ENCODE data around the gene TSPAN33. TPM values are rescaled to one million over a fixed set of nuclear protein-coding genes. Genes with fewer than 3 reads are reported as not detected.

Gene TSPAN33
- polyA plus RNA-seq, 1 donor (not counting 4 experiments of a cell fraction or from before 2014, with no cell fraction given): 0.93 TPM

GRCh38 chr7:129176916-129177710 is 32.6 kb downstream of the TSPAN33 start:
- H4K20me1 ChIP-seq (ENCODE audit: control insufficient read depth, extremely low read depth, insufficient read depth, low read length): no peaks in the 10 kb centered on the region
- H3K36me3 ChIP-seq (ENCODE audit: control insufficient read depth in 2 of 2, extremely low read depth in 1 of 2, insufficient read depth in 2 of 2, low read length in 2 of 2): no peaks in the 10 kb centered on the region
- dilution Hi-C loops (cut with MboI; ENCODE audit: extremely low pct_ligation_motif_present, low sequenced_read_pairs): no loop called here
- no peak overlapping the region for H2AFZ ChIP-seq (ENCODE audit: control insufficient read depth, low read length)
- no peak overlapping the region for H3K27ac ChIP-seq (ENCODE audit: control insufficient read depth, insufficient read depth, low read length)
- H3K27me3 ChIP-seq (ENCODE audit: control insufficient read depth, extremely low read depth, insufficient read depth, low read length): no peaks in the 10 kb centered on the region
- peaks cover 5% of the 10 kb centered on the region for H3K4me1 ChIP-seq (ENCODE audit: control insufficient read depth, extremely low read depth, insufficient read depth, low read length)
- no peaks in the 10 kb centered on the region for H3K9me1 ChIP-seq (ENCODE audit: control insufficient read depth, extremely low read depth, insufficient read depth, low read length)
- H3K4me2 ChIP-seq (ENCODE audit: control insufficient read depth, extremely low read depth, insufficient read depth, low read depth, low read length): peak overlapping the region; percentile 10
- DNase-seq (ENCODE audit: low read depth, low spot score) (no peak), FAIRE-seq (no peak)
- TF ChIP-seq EZH2 (IDR thresholded peaks at IDR 0.05; ENCODE audit: low read length) (no peak), CTCF (optimal IDR thresholded peaks at IDR 0.05 in 1 of 3, IDR thresholded peaks at IDR 0.05 in 1 of 3, conservative IDR thresholded peaks at IDR 0.05 in 1 of 3; ENCODE audit: extremely low read depth in 1 of 3, insufficient read depth in 2 of 3, low read length in 3 of 3) (no peak)
- no peaks in the 10 kb centered on the region for H3K79me2 ChIP-seq (ENCODE audit: control insufficient read depth, insufficient read depth, low read length)
- no peaks in the 10 kb centered on the region for H3K9me3 ChIP-seq (ENCODE audit: control insufficient read depth, low read depth, low read length)
- H3K9ac ChIP-seq (ENCODE audit: control insufficient read depth, extremely low read depth, insufficient read depth, low read length): no peak overlapping the region
- H3K4me3 ChIP-seq (ENCODE audit: control insufficient read depth in 2 of 3, extremely low read depth in 1 of 3, insufficient read depth in 2 of 3, low read depth in 1 of 3, low read length in 3 of 3): no peak overlapping the region

GRCh38 chr7:129184981-129185670 is 40.6 kb downstream of the TSPAN33 start:
- peak; percentile 84 for DNase-seq (ENCODE audit: low read depth, low spot score)
- H3K36me3 ChIP-seq (ENCODE audit: control insufficient read depth in 2 of 2, extremely low read depth in 1 of 2, insufficient read depth in 2 of 2, low read length in 2 of 2): no peaks in the 10 kb centered on the region
- H3K9ac ChIP-seq (ENCODE audit: control insufficient read depth, extremely low read depth, insufficient read depth, low read length): no peak overlapping the region
- H2AFZ ChIP-seq (ENCODE audit: control insufficient read depth, low read length): no peak overlapping the region
- no peaks in the 10 kb centered on the region for H4K20me1 ChIP-seq (ENCODE audit: control insufficient read depth, extremely low read depth, insufficient read depth, low read length)
- dilution Hi-C loops (cut with MboI; ENCODE audit: extremely low pct_ligation_motif_present, low sequenced_read_pairs): no loop called here
- FAIRE-seq: peak; percentile 95
- H3K79me2 ChIP-seq (ENCODE audit: control insufficient read depth, insufficient read depth, low read length): no peaks in the 10 kb centered on the region
- no peaks in the 10 kb centered on the region for H3K27me3 ChIP-seq (ENCODE audit: control insufficient read depth, extremely low read depth, insufficient read depth, low read length)
- peak in 2 of 3 experiments; percentile 3 to 4 for TF ChIP-seq CTCF (optimal IDR thresholded peaks at IDR 0.05 in 1 of 3, IDR thresholded peaks at IDR 0.05 in 1 of 3, conservative IDR thresholded peaks at IDR 0.05 in 1 of 3; ENCODE audit: extremely low read depth in 1 of 3, insufficient read depth in 2 of 3, low read length in 3 of 3)
- TF ChIP-seq EZH2 (IDR thresholded peaks at IDR 0.05; ENCODE audit: low read length): no peak
- no peaks in the 10 kb centered on the region for H3K9me3 ChIP-seq (ENCODE audit: control insufficient read depth, low read depth, low read length)
- peak overlapping the region; percentile 62 for H3K4me2 ChIP-seq (ENCODE audit: control insufficient read depth, extremely low read depth, insufficient read depth, low read depth, low read length)
- H3K4me1 ChIP-seq (ENCODE audit: control insufficient read depth, extremely low read depth, insufficient read depth, low read length): peaks cover 16% of the 10 kb centered on the region
- peak overlapping the region in 1 of 3 experiments; percentile 17 for H3K4me3 ChIP-seq (ENCODE audit: control insufficient read depth in 2 of 3, extremely low read depth in 1 of 3, insufficient read depth in 2 of 3, low read depth in 1 of 3, low read length in 3 of 3)
- H3K9me1 ChIP-seq (ENCODE audit: control insufficient read depth, extremely low read depth, insufficient read depth, low read length): no peaks in the 10 kb centered on the region
- peak overlapping the region; percentile 6 for H3K27ac ChIP-seq (ENCODE audit: control insufficient read depth, insufficient read depth, low read length)

Data from keratinocyte (primary cell).